Esophagus muscularis mucosa (tissue), 4 donors: ENCODE measurements around the gene SYNGR1. TPM values are rescaled to one million over a fixed set of nuclear protein-coding genes. Genes with fewer than 3 reads are reported as not detected.

Experiments
- DNase-seq: peaks from one replicate; pipeline ENCODE4 v3.0.0-alpha.2; 2017; ENCODE audit errors: extremely low spot score
- H3K27ac ChIP-seq, 4 donors: fragments of 200-600 bp; sonication (generic); replicated peaks in 1 of 4; 1 replicate in 3 of 4; 2 replicates in 1 of 4; pipeline ENCODE4 v1.5.1; 2016 to 2019; ENCODE audit warnings: mild to moderate bottlenecking in 1 of 4
- H3K27me3 ChIP-seq, 4 donors: fragments of 200-600 bp; sonication (generic); one replicate each; pipeline versions ENCODE4 v1.5.1 to v1.6.0; 2016 to 2019
- H3K36me3 ChIP-seq, 4 donors: fragments of 200-600 bp; sonication (generic); one replicate each; pipeline ENCODE4 v1.5.1; 2016 to 2019
- H3K4me1 ChIP-seq, 4 donors: fragments of 200-600 bp; sonication (generic); one replicate each; pipeline ENCODE4 v1.5.1; 2016 to 2019
- H3K4me3 ChIP-seq, 4 donors: fragments of 200-600 bp; sonication (generic); 1 replicate in 2 of 4; 2 replicates in 2 of 4; pipeline ENCODE4 v1.5.1; 2016 to 2019; ENCODE audit warnings: mild to moderate bottlenecking in 4 of 4, moderate library complexity in 1 of 4
- H3K9me3 ChIP-seq, 4 donors: fragments of 200-600 bp; sonication (generic); 1 replicate in 3 of 4; 2 replicates in 1 of 4; pipeline ENCODE4 v1.5.1; 2016 to 2019
- CTCF ChIP-seq, 3 experiments: fragments of 200-600 bp in 2 of 3; fragments of 450-650 bp in 1 of 3; sonication (generic) in 2 of 3; IDR thresholded peaks; one replicate each; pipeline ENCODE4 v1.5.1; 2017 to 2019; ENCODE audit warnings: antibody characterized with exemption in 3 of 3, mild to moderate bottlenecking in 2 of 3, moderate library complexity in 1 of 3
- EP300 ChIP-seq: sonication (generic); formaldehyde crosslinking; IDR thresholded peaks from one replicate; pipeline ENCODE4 v1.6.1; 2017; ENCODE audit warnings: antibody characterized with exemption
- POLR2A ChIP-seq: fragments of 450-650 bp; IDR thresholded peaks from one replicate; pipeline ENCODE4 v1.6.1; 2017; ENCODE audit warnings: antibody characterized with exemption, moderate library complexity, mild to moderate bottlenecking, low read depth
- POLR2AphosphoS5 ChIP-seq, 2 donors: sonication (generic); formaldehyde crosslinking; IDR thresholded peaks; one replicate each; pipeline ENCODE4 v1.6.1; 2017; ENCODE audit warnings: antibody characterized with exemption in 2 of 2
- WGBS: methylation state at CpG from one replicate; pipeline ENCODE4 v1.1.5; 2018; 5-methylcytosine and 5-hydroxymethylcytosine counted together
- intact Hi-C: fragments of 100-400 bp; cut with DNase I; formaldehyde crosslinking; loops from one replicate; pipeline ENCODE4 v1.15.1; 2023
- total RNA-seq, 4 donors: library from RNA; depleted of rRNA; stranded (reverse); fragments of >200 nt; gene quantifications; one replicate each; pipeline versions ENCODE4 v1.1.0 to v1.2.1, GENCODE V29; 2016

Gene SYNGR1
- total RNA-seq, 4 donors from 2014 or later = 14.4 to 29.4 (median 24.0) TPM

GRCh38 chr22:39422721-39423120 is 72.9 kb downstream of the SYNGR1 start:
- Histone ChIP-seq H3K4me3 (no peak overlapping the region), H3K4me1 (no peaks in the 10 kb centered on the region), H3K27me3 (no peaks in the 10 kb centered on the region), H3K36me3 (peaks cover 59 to 98% (median 86%) of the 10 kb centered on the region in 4 donors), H3K27ac (no peak overlapping the region), H3K9me3 (no peaks in the 10 kb centered on the region)
- no peak for TF ChIP-seq POLR2AphosphoS5 (IDR thresholded peaks at IDR 0.05)
- TF ChIP-seq EP300 = no peak
- TF ChIP-seq CTCF (IDR thresholded peaks at IDR 0.05) = no peak
- no peak for TF ChIP-seq POLR2A
- DNase-seq = no peak
- WGBS = 91% methylated on average over 6 of the region's 6 CpGs
- intact Hi-C loops = no loop called here

DNA sequence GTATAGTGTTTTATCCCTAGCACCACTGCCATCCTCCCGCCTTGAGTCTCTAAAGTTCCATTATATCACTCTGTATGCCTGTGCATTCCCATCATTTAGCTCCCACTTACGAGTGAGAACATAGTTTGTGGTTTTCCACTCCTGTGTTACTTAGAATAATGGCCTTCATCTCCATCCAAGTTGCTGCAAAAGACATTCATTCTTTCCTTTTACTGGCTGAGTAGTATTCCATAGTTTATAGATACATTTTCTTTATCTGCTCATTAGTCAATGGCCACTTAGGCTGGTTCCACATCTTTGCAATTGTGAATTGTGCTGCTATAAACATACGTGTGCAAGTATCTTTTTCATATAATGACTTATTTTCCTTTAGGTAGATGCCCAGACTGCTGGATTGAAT is 74.2 kb downstream of the SYNGR1 start:
- TF ChIP-seq CTCF (IDR thresholded peaks at IDR 0.05) (no peak), POLR2A (no peak), POLR2AphosphoS5 (IDR thresholded peaks at IDR 0.05) (no peak), EP300 (no peak)
- H3K9me3 ChIP-seq = no peaks in the 10 kb centered on the region
- peaks cover 60 to 98% (median 86%) of the 10 kb centered on the region in 4 donors for H3K36me3 ChIP-seq
- H3K4me1 ChIP-seq = no peaks in the 10 kb centered on the region
- over 99% methylated on average over 3 of the region's 3 CpGs for WGBS
- DNase-seq = no peak
- no peaks in the 10 kb centered on the region for H3K27me3 ChIP-seq
- H3K27ac ChIP-seq = no peak overlapping the region
- intact Hi-C loops = no loop called here
- no peak overlapping the region for H3K4me3 ChIP-seq

GRCh38 chr22:39426380-39427043 is 76.7 kb downstream of the SYNGR1 start:
- TF ChIP-seq POLR2AphosphoS5 (IDR thresholded peaks at IDR 0.05) (no peak), EP300 (no peak), POLR2A (no peak), CTCF (IDR thresholded peaks at IDR 0.05) (no peak)
- DNase-seq = no peak
- peaks cover 49 to 99% (median 85%) of the 10 kb centered on the region in 4 donors for H3K36me3 ChIP-seq
- no peak overlapping the region for H3K4me3 ChIP-seq
- H3K27ac ChIP-seq = no peak overlapping the region
- H3K9me3 ChIP-seq = no peaks in the 10 kb centered on the region
- H3K27me3 ChIP-seq = no peaks in the 10 kb centered on the region
- WGBS = 93% methylated on average over 20 of the region's 20 CpGs
- intact Hi-C loops = no loop called here
- peaks cover 11 to 19% (median 19%) of the 10 kb centered on the region in 4 donors for H3K4me1 ChIP-seq

GRCh38 chr22:39427751-39428596 is 78.2 kb downstream of the SYNGR1 start:
- intact Hi-C loops = no loop called here
- H3K4me3 ChIP-seq = no peak overlapping the region
- H3K27ac ChIP-seq = no peak overlapping the region
- H3K4me1 ChIP-seq = peaks cover 22 to 32% (median 30%) of the 10 kb centered on the region in 4 donors
- TF ChIP-seq EP300 = no peak
- no peak for TF ChIP-seq POLR2A
- TF ChIP-seq CTCF (IDR thresholded peaks at IDR 0.05) = no peak
- no peak for TF ChIP-seq POLR2AphosphoS5 (IDR thresholded peaks at IDR 0.05)
- H3K36me3 ChIP-seq = peaks cover 53 to 99% (median 83%) of the 10 kb centered on the region in 4 donors
- DNase-seq = no peak
- 73% methylated on average over 9 of the region's 13 CpGs for WGBS
- H3K27me3 ChIP-seq = no peaks in the 10 kb centered on the region
- no peaks in the 10 kb centered on the region for H3K9me3 ChIP-seq
